B cell (primary cell): ENCODE data around the gene MRPL1. TPM values are rescaled to one million over a fixed set of nuclear protein-coding genes. Genes with fewer than 3 reads are reported as not detected.

ENCODE experiments used
- ATAC-seq: fragments of 200-7000 bp; cut with Tn5 transposase; one replicate; pipeline ENCODE4 v1.10.0; 2021; ENCODE audit warnings: low read depth, mild to moderate bottlenecking, moderate number of reproducible peaks, moderate library complexity
- CTCF ChIA-PET: fragments of 350-600 bp; sonication (Branson Sonifier 250); formaldehyde crosslinking; loops from one replicate; lab custom pipeline; 2021; ENCODE audit warnings: antibody characterized with exemption, inconsistent platforms; lab: Charles Lee
- POLR2A ChIA-PET: fragments of 350-600 bp; sonication (Branson Sonifier 250); formaldehyde crosslinking; loops from one replicate; lab custom pipeline; 2021; ENCODE audit warnings: antibody characterized with exemption; lab: Charles Lee
- DNase-seq: peaks from one replicate; pipeline ENCODE4 v3.0.0; 2013
- H2AFZ ChIP-seq: 2 replicates; pipeline ENCODE4 v1.6.1; 2012; ENCODE audit warnings: mild to moderate bottlenecking, low read depth, low read length; ENCODE audit not compliant: insufficient read depth, poor library complexity, severe bottlenecking
- H3K27ac ChIP-seq, 2 donors: 1 replicate in 1 of 2; 2 replicates in 1 of 2; pipeline ENCODE4 v1.5.1; 2012 to 2013; ENCODE audit warnings: low read length in 2 of 2, mild to moderate bottlenecking in 2 of 2, moderate library complexity in 1 of 2
- H3K27me3 ChIP-seq, 4 experiments: fragments of 200-600 bp in 1 of 4; sonication (generic) in 1 of 4; replicated peaks in 1 of 4; 1 replicate in 2 of 4; 2 replicates in 2 of 4; pipeline versions ENCODE4 v1.6.1 to v1.7.0; 2013 to 2016; ENCODE audit warnings: low read length in 3 of 4, mild to moderate bottlenecking in 2 of 4, mixed read lengths in 1 of 4, moderate library complexity in 1 of 4; ENCODE audit not compliant: insufficient read depth in 4 of 4, control insufficient read depth in 3 of 4; ENCODE audit errors: control extremely low read depth in 1 of 4
- H3K36me3 ChIP-seq, 2 experiments: replicated peaks in 1 of 2; 1 replicate in 1 of 2; 2 replicates in 1 of 2; pipeline versions ENCODE4 v1.6.1 to v1.7.1; 2013; ENCODE audit warnings: low read length in 1 of 2; ENCODE audit not compliant: insufficient read depth in 2 of 2, control insufficient read depth in 1 of 2; ENCODE audit errors: control extremely low read depth in 1 of 2, extremely low read depth in 1 of 2
- H3K4me1 ChIP-seq, 2 donors: fragments of 200-600 bp in 1 of 2; sonication (generic) in 1 of 2; 1 replicate in 1 of 2; 2 replicates in 1 of 2; pipeline versions ENCODE4 v1.5.1 to v1.6.1; 2013 to 2017; ENCODE audit warnings: low read length in 2 of 2; ENCODE audit not compliant: control insufficient read depth in 2 of 2, insufficient read depth in 2 of 2
- H3K4me2 ChIP-seq: replicated peaks from 2 replicates; pipeline ENCODE3; 2012; ENCODE audit warnings: mild to moderate bottlenecking, low read depth, low read length; ENCODE audit not compliant: poor library complexity, severe bottlenecking
- H3K4me3 ChIP-seq, 5 experiments: fragments of 200-600 bp in 1 of 5; sonication (generic) in 1 of 5; 1 replicate in 3 of 5; 2 replicates in 2 of 5; pipeline versions ENCODE4 v1.5.1 to v1.7.0; 2011 to 2016; ENCODE audit warnings: low read length in 4 of 5, mild to moderate bottlenecking in 4 of 5, low read depth in 2 of 5, control low read depth in 1 of 5, moderate library complexity in 1 of 5; ENCODE audit not compliant: insufficient read depth in 1 of 5; ENCODE audit errors: control extremely low read depth in 1 of 5, extremely low read depth in 1 of 5
- H3K79me2 ChIP-seq: fragments of 200-600 bp; sonication (generic); one replicate; pipeline ENCODE4 v1.6.0; 2016; ENCODE audit warnings: low read length; ENCODE audit not compliant: control insufficient read depth, insufficient read depth
- H3K9ac ChIP-seq: fragments of 200-600 bp; sonication (generic); 2 replicates; pipeline ENCODE4 v1.6.1; 2017; ENCODE audit warnings: mild to moderate bottlenecking, low read length, moderate library complexity
- H3K9me3 ChIP-seq, 3 donors: one replicate each; pipeline versions ENCODE4 v1.6.1 to v1.7.1; 2013; ENCODE audit warnings: low read length in 2 of 3; ENCODE audit not compliant: control insufficient read depth in 2 of 3, insufficient read depth in 1 of 3; ENCODE audit errors: control extremely low read depth in 1 of 3
- H4K20me1 ChIP-seq: 2 replicates; pipeline ENCODE4 v1.6.0; 2012; ENCODE audit warnings: mild to moderate bottlenecking, low read length; ENCODE audit not compliant: insufficient read depth, control insufficient read depth, poor library complexity, severe bottlenecking
- H3K27ac Mint-ChIP-seq: one replicate; pipeline ENCODE4 v1.8.0; 2021; ENCODE audit warnings: mixed read lengths
- H3K27me3 Mint-ChIP-seq: one replicate; pipeline ENCODE4 v1.8.0; 2021; ENCODE audit warnings: mixed read lengths
- H3K4me1 Mint-ChIP-seq: one replicate; pipeline ENCODE4 v1.8.0; 2021; ENCODE audit warnings: mixed read lengths
- H3K4me3 Mint-ChIP-seq: one replicate; pipeline ENCODE4 v1.8.0; 2021; ENCODE audit warnings: mixed read lengths
- H3K9me3 Mint-ChIP-seq: one replicate; pipeline ENCODE4 v1.8.0; 2022; ENCODE audit warnings: mixed read lengths; ENCODE audit not compliant: insufficient read depth
- CTCF ChIP-seq: fragments of 200-600 bp; IDR thresholded peaks from one replicate; pipeline ENCODE4 v1.8.0; 2022; ENCODE audit warnings: antibody characterized with exemption, mild to moderate bottlenecking
- EZH2 ChIP-seq: IDR thresholded peaks from 2 replicates; pipeline ENCODE4 v1.6.1; 2012; ENCODE audit warnings: borderline replicate concordance, low read depth, mild to moderate bottlenecking, moderate library complexity, low read length; ENCODE audit not compliant: insufficient read depth, poor library complexity, severe bottlenecking
- WGBS: methylation state at CpG from one replicate; pipeline ENCODE4 v1.1.5; 2013; ENCODE audit warnings: missing lambda C conversion rate; ENCODE audit not compliant: insufficient coverage; 5-methylcytosine and 5-hydroxymethylcytosine counted together
- intact Hi-C: fragments of 100-400 bp; cut with micrococcal nuclease; formaldehyde crosslinking; loops from one replicate; pipeline ENCODE4 v1.10.0; 2022
- polyA plus RNA-seq: library from polyadenylated mRNA; depleted of rRNA; stranded (reverse); fragments of >200 nt; gene quantifications from 2 replicates; pipeline ENCODE4 v1.2.3, GENCODE V29; 2012
- total RNA-seq, 2 donors: library from RNA; stranded (reverse); fragments of 120-200 nt in 1 of 2; gene quantifications; 1 replicate in 1 of 2; 2 replicates in 1 of 2; pipeline versions ENCODE4 v1.2.3 to v1.2.4, GENCODE V29; 2013 to 2022

The MRPL1 gene
- total and polyA plus RNA-seq, 2 donors (not counting 1 experiment from before 2014, with no cell fraction given), result 22.3 to 23.3 TPM

GRCh38 chr4:77927991-77928925 lies 65.6 kb downstream of the MRPL1 start:
- Histone ChIP-seq H3K9ac (no peak overlapping the region), H3K27ac (no peak overlapping the region), H3K4me3 (no peak overlapping the region), H3K4me1 (no peaks in the 10 kb centered on the region), H3K27me3 (no peaks in the 10 kb centered on the region), H3K36me3 (peaks cover 3 to 20% of the 10 kb centered on the region in 2 experiments), H4K20me1 (no peaks in the 10 kb centered on the region), H3K79me2 (no peaks in the 10 kb centered on the region), H3K9me3 (peaks cover 0 to 3% (median 2%) of the 10 kb centered on the region in 3 donors), H3K4me2 (no peak overlapping the region), H2AFZ (no peak overlapping the region)
- no peaks in the 10 kb centered on the region for H3K9me3 Mint-ChIP-seq
- no peak for DNase-seq
- POLR2A ChIA-PET, result no interaction called here
- intact Hi-C loops, result no loop called here
- no peak overlapping the region for H3K27ac Mint-ChIP-seq
- H3K27me3 Mint-ChIP-seq, result no peaks in the 10 kb centered on the region
- no CpG with 5 or more reads among the region's 1 CpG for WGBS
- CTCF ChIA-PET, result no interaction called here
- no peak for ATAC-seq
- TF ChIP-seq CTCF (no peak), EZH2 (no peak)
- no peak overlapping the region for H3K4me3 Mint-ChIP-seq
- H3K4me1 Mint-ChIP-seq, result no peaks in the 10 kb centered on the region

GRCh38 chr4:77930154-77930639 lies 67.6 kb downstream of the MRPL1 start:
- intact Hi-C loops, result no loop called here
- no peaks in the 10 kb centered on the region for H3K27me3 ChIP-seq
- Mint-ChIP-seq H3K9me3 (no peaks in the 10 kb centered on the region), H3K27ac (no peak overlapping the region), H3K4me1 (no peaks in the 10 kb centered on the region), H3K4me3 (no peak overlapping the region), H3K27me3 (no peaks in the 10 kb centered on the region)
- DNase-seq (no peak), ATAC-seq (no peak)
- no peak overlapping the region for H3K4me3 ChIP-seq
- H3K79me2 ChIP-seq, result no peaks in the 10 kb centered on the region
- H2AFZ ChIP-seq, result no peak overlapping the region
- TF ChIP-seq EZH2 (no peak), CTCF (no peak)
- H3K27ac ChIP-seq, result no peak overlapping the region
- H3K4me1 ChIP-seq, result no peaks in the 10 kb centered on the region
- ChIA-PET CTCF (no interaction called here), POLR2A (no interaction called here)
- H3K4me2 ChIP-seq, result no peak overlapping the region
- H3K36me3 ChIP-seq, result peaks cover 0 to 22% of the 10 kb centered on the region in 2 experiments
- H4K20me1 ChIP-seq, result no peaks in the 10 kb centered on the region
- WGBS, result 94% methylated on average over 6 of the region's 7 CpGs
- H3K9me3 ChIP-seq, result peaks cover 0 to 2% (median 0%) of the 10 kb centered on the region in 3 donors
- no peak overlapping the region for H3K9ac ChIP-seq
